Cardiac muscle cell (in vitro differentiated cells and primary cell): ENCODE measurements around the gene INTS15. TPM values are rescaled to one million over a fixed set of nuclear protein-coding genes. Genes with fewer than 3 reads are reported as not detected.

Experiments used
- DNase-seq, 2 donors: peaks; one replicate each; pipeline versions ENCODE4 v3.0.0 to v3.0.0-alpha.2; 2010 to 2017; ENCODE audit warnings: low read depth in 1 of 2, low spot score in 1 of 2
- H3K27ac ChIP-seq: fragments of 200-600 bp; sonication (generic); 2 replicates; pipeline ENCODE4 v1.5.1; 2016
- H3K27me3 ChIP-seq: fragments of 200-600 bp; sonication (generic); 2 replicates; pipeline ENCODE4 v1.6.0; 2016; ENCODE audit warnings: control low read depth
- H3K36me3 ChIP-seq: fragments of 200-600 bp; sonication (generic); 2 replicates; pipeline ENCODE4 v1.5.1; 2016; ENCODE audit warnings: control low read depth
- H3K4me1 ChIP-seq: fragments of 200-600 bp; sonication (generic); 2 replicates; pipeline ENCODE4 v1.8.1; 2017; ENCODE audit warnings: low read depth, mild to moderate bottlenecking, mixed run types
- H3K4me3 ChIP-seq: fragments of 200-600 bp; sonication (generic); 2 replicates; pipeline ENCODE4 v1.5.1; 2016; ENCODE audit warnings: mild to moderate bottlenecking
- H3K9me3 ChIP-seq: fragments of 200-600 bp; sonication (generic); 2 replicates; pipeline ENCODE4 v1.5.1; 2017; ENCODE audit warnings: low read depth, mild to moderate bottlenecking, control low read depth
- CTCF ChIP-seq: IDR thresholded peaks from 2 replicates; pipeline ENCODE4 v1.5.1; 2012; ENCODE audit warnings: low read depth, mild to moderate bottlenecking, low read length
- polyA plus RNA-seq: library from polyadenylated mRNA; unstranded; fragments of >200 nt; fragmentation: Nextera tagmentation; extraction: Ambion mirVana; gene quantifications from 2 replicates; pipeline ENCODE4 v1.2.1, GENCODE V29; 2016
- total RNA-seq: library from RNA; depleted of rRNA; stranded (reverse); fragments of >200 nt; gene quantifications from 2 replicates; pipeline ENCODE4 v1.2.3, GENCODE V29; 2016

Gene INTS15
- total and polyA plus RNA-seq, 2 experiments from 2014 or later: 25.9 to 37.8 TPM

GRCh38 chr7:6643915-6644625 lies 54.2 kb downstream of the INTS15 start:
- Histone ChIP-seq H3K27me3 (no peaks in the 10 kb centered on the region), H3K36me3 (peaks cover 18% of the 10 kb centered on the region), H3K27ac (no peak overlapping the region), H3K9me3 (no peaks in the 10 kb centered on the region), H3K4me3 (no peak overlapping the region), H3K4me1 (no peaks in the 10 kb centered on the region)
- no peak for DNase-seq
- no peak for TF ChIP-seq CTCF

GRCh38 chr7:6644728-6645127 lies 54.9 kb downstream of the INTS15 start:
- no peak overlapping the region for H3K27ac ChIP-seq
- TF ChIP-seq CTCF: no peak
- no peak for DNase-seq
- H3K4me1 ChIP-seq: no peaks in the 10 kb centered on the region
- no peak overlapping the region for H3K4me3 ChIP-seq
- H3K9me3 ChIP-seq: no peaks in the 10 kb centered on the region
- H3K36me3 ChIP-seq: peaks cover 18% of the 10 kb centered on the region
- no peaks in the 10 kb centered on the region for H3K27me3 ChIP-seq

- no peak for DNase-seq
- no peaks in the 10 kb centered on the region for H3K4me1 ChIP-seq
- no peak overlapping the region for H3K4me3 ChIP-seq
- H3K27me3 ChIP-seq: no peaks in the 10 kb centered on the region
- H3K27ac ChIP-seq: no peak overlapping the region
- no peaks in the 10 kb centered on the region for H3K9me3 ChIP-seq
- TF ChIP-seq CTCF: no peak
- peaks cover 27% of the 10 kb centered on the region for H3K36me3 ChIP-seq
Measured at GRCh38 chr7:6646465-6646864, 56.6 kb downstream of the INTS15 start.

- peaks cover 24% of the 10 kb centered on the region for H3K36me3 ChIP-seq
- H3K27me3 ChIP-seq: no peaks in the 10 kb centered on the region
- H3K27ac ChIP-seq: no peak overlapping the region
- no peaks in the 10 kb centered on the region for H3K9me3 ChIP-seq
- no peak for TF ChIP-seq CTCF
- H3K4me1 ChIP-seq: no peaks in the 10 kb centered on the region
- no peak overlapping the region for H3K4me3 ChIP-seq
- no peak for DNase-seq
Measured at GRCh38 chr7:6647080-6647479, 57.3 kb downstream of the INTS15 start.

GRCh38 chr7:6647541-6647940 lies 57.7 kb downstream of the INTS15 start:
- Histone ChIP-seq H3K27ac (no peak overlapping the region), H3K36me3 (peaks cover 24% of the 10 kb centered on the region), H3K27me3 (no peaks in the 10 kb centered on the region), H3K4me3 (no peak overlapping the region), H3K4me1 (no peaks in the 10 kb centered on the region), H3K9me3 (no peaks in the 10 kb centered on the region)
- no peak for DNase-seq
- TF ChIP-seq CTCF: no peak
